Muscle of arm (tissue), 12 donors: ENCODE measurements around the gene CDH5. TPM values are rescaled to one million over a fixed set of nuclear protein-coding genes. Genes with fewer than 3 reads are reported as not detected.

ENCODE experiments used
- DNase-seq: peaks from one replicate; pipeline ENCODE4 v3.0.0-alpha.2; 2013
- polyA plus RNA-seq, 12 donors: library from polyadenylated mRNA; unstranded; fragments of 120-200 nt; gene quantifications; one replicate each; pipeline ENCODE4 v1.2.1, GENCODE V29; 2013; ENCODE audit not compliant: insufficient read length in 12 of 12

The CDH5 gene
- polyA plus RNA-seq, 12 donors, result 77.8 to 91.5 (median 84.1) TPM; not detected in 1

DNA sequence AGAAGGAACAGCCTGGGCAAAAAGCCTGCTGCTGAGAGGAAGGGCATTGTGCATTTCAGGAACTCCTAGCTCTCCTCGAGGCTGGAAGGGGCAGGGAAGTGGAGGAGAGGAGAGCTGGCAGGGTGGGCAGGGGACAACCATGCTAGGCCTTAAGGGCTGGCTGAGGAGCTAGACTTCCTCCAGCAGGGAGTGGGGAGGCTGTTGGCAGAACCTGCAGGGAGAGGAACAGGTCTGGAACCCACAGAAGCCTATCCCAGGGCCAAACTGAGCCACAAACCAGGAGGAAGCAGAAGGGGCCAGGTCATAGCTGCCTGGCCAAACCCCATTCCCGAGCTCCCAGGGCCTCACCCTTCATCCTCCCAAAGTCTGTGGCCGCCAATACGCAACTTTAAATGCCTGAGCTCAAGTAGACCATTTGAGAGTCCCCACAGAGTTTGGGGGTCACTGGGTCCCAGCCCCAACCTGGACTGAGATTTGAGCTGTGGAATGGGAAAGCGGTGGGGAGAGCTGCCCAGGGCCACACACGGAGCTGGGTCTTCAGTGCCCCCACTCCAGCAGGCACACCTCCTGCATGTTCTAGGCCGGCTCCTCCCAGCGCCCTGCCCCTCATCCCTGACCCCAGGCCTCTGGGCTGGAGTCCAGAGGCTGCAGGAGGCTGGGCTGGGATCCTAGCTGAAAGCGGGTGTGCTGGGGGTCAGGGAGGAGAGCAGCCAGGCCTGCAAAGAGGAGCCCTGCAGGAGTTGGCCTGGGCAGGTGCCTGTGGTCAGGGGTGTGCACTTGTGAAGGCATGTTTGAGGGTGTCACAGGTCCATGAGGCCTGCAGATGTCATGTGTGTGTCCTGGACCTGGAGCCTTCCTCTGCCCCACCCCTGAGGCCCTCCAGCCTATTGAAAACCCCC, 4.5 kb downstream of the CDH5 start:
- no peak for DNase-seq

DNA sequence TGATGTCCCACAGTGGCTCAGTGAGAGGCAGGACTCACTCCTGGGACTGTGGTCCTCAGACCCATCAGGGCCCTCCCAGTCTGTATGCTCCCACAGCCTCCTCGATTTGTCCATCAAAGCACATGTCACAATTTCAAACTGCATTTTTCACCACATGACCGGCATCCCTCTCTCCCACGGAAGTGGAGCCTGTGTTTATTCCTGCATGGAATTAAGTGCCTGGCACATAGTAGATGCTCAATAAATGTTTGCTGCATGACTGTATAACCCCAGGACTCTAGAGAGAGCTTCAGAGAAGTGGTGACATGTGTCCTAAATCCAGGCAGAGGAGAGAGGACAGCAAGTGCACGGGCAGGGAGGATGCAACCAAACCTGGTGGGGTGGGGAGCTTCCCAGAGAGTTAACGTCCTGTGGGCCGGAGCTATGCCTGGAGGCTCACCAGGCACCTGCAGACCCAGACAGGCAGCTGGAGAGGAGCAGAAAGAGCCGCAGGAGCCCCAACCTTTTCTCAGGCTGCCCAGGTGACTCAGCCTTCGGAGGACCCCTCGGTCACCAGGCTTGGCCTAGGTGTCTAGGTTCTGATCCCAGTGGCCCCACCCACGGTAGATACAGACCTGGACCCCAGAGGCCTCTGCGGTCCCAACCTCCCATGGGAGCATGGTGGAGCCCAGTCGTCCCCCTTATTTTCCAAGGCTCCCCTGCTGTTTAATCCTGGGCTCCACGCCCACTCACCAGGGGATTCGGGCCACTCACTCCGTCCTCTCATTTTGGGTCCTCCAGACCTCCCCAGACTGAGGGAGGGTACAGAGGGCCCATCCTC, 5.8 kb downstream of the CDH5 start:
- no peak for DNase-seq

DNA sequence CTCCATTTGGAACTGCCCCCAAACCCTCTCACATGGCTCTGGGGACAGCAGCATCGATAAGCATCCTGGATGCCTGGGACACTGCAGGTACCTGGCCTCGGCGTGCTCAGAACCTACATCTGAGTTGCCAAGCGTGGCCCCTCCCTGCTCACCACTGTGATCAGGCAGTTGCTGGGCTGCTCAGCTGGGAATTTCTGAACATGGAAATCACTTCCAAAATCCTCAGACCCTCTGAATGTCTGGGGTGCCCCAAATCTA, 6.3 kb downstream of the CDH5 start:
- DNase-seq, result no peak

DNA sequence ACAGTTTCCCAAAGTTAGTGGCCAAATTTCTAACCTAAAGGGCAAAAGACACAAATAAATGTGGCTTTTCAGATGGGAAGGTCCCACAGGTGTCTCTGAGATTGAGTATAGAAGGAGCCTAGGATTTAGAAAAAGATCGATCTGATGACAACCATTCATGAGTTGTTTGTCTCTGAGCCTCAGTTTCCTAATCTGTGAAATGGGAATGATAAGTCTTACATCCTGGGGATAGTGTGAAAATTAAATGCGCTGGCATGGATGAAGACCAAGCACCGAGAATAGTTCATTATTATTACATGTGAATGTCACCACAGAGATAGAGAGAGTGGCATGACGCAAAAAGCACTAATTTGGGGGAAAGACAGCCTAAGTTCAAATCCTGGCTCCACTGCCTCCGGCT, 7.2 kb downstream of the CDH5 start:
- no peak for DNase-seq

DNA sequence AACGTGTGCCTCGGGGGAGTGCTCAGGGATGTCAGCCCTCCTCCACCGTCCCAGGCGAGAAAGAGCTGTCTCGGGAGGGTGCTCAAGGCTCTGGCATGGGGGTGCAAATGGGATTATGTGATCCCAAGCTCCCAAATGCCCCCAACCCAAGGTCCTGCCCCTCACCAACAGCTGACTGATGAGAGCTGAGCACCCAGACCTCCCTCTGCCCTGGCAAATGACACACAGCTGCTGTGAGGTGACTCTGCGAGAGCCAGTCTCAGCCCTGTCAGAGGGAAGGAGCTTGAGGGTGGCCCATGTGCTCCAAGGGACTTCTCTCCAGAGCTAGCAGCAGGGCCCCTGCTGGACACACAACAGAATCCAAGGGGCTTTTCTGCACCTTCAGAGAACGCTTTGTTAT, 7.7 kb downstream of the CDH5 start:
- no peak for DNase-seq

DNA sequence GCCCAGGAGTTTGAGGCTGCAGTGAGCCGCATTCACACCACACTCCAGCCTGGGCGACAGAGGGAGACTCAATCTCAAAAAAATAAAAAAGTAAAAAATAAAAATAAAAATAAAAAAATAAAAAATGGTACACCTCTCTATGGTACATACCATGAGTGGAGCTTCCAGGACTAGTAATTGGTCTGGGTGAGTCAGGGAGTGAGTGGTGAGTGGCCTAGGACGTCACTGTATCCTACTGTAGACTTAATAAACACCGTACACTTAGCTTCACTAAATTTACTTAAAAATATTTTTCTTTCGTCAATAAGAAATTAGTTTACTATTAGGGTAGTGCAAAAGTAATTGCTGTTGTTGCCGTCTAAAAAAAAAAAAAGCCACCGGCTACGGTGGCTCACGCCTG, 9.0 kb downstream of the CDH5 start:
- DNase-seq, result no peak

DNA sequence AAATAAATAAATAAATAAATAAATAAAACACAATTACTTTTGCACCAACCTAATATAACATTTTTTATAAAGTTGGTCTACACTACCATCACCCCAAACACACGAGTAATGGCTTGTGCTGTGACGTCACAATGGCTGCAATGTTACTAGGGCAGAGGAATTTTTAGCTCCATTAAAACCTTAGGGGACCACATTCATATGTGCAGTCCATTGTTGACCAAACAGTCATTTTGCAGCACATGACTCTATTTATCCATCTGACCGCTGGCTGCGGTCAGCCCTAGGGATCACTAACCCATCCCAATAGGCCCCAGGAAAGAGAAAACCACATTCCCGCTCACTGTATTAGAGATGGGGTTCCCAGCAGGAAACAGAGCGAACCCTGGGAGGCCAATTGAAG, 9.6 kb downstream of the CDH5 start:
- no peak for DNase-seq

DNA sequence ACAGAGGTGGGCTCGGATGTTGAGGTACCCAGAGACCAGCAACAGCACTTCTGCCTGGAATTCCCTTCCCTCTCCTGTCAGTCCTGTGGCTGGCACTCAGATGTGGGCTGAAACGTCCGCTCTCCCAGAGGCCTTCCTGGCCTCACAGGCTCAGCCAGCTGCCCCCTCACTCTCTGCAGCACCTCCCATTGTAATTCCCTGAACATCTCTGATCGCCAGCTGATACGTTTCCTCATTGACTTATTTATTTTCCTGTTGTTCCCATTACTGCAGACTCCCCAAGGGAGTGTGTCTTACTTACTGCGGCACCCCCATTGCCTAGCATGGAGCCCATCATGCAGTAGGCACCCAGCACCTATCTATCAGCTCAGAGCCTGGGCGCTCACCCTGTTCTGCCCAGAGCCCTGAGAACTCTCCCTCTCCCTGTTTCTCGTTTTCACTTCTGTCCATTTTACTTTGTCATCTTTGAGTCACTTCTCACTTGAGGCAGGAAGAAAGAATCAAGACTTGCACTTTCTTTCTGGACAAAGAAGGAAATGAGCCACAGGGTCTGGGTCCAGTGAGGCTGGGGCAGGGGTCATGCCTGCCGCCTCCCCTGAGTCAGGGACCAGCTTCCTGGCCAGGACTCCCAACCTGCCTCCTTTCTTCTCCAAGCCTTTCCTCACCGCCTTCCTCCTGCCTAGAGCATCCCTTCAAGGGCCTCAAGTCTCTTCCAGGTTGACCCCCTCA, 10.2 kb downstream of the CDH5 start:
- no peak for DNase-seq

DNA sequence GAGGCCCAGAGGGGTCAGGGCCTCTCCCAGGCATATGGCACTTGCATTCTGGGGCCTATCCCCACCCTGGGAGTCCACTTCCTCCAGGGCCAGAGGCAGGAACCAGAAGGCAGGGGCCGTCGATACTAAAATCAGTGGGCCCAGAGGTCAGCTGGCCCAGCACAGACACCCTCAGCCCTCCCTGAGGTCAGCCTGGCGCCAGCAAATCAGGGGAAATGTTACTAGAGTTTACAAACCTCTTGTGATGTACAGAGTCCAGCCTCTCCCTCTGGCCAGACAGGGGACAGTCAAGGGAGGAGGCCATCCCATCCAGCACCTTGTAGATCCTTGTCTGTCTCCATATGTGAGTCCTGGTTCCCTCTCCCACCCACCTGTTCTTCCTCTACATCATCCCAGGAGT, 10.8 kb downstream of the CDH5 start:
- DNase-seq, result no peak

DNA sequence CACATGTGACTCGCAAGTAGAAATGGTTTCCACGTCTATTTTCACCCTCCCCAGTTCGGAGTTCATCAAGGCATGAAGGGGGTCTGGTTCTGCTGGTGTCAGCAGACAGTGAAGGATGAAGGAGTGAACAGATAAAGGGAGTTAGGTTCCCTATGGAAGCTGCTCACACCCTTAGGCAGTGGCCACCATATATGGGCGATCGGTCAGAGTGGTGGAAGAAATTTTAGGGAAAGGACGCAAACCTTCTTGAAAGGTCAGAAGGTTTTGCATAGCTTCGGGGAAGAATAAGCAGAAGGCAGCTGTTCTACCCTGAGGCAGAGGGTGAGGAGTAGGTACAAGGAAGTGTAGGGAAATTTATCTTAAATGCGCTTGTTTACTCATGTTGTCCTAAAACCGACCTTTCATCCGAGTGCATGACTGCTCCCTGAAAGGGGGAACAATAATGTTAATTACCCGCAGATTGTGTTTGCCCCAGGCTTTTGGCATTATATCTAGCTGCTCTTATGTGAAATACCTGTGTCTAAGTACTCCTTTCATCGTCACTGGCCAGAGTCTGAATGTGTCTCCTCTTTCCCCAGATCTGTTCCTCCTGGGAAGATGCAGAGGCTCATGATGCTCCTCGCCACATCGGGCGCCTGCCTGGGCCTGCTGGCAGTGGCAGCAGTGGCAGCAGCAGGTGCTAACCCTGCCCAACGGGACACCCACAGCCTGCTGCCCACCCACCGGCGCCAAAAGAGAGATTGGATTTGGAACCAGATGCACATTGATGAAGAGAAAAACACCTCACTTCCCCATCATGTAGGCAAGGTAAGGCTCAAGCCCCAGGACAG, 12.5 kb downstream of the CDH5 start:
- DNase-seq, result no peak

DNA sequence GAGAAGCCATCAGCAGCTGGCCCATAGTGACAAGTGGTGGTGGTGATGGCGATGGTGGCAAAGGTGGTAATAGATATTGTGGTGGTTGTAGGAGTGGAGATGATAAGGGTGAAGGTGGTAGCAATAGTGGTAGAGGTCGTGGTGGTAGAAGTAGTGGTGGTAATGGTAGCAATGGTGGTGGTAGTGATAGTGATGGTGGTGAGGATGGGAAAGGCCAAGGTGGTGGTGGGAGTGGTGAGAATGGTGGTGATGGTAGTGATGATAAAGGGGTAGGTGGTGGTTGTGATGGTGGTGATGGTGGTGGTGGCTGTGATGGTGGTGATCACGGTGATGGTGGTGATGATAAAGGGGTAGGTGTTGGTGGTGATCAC, 13.1 kb downstream of the CDH5 start:
- no peak for DNase-seq

DNA sequence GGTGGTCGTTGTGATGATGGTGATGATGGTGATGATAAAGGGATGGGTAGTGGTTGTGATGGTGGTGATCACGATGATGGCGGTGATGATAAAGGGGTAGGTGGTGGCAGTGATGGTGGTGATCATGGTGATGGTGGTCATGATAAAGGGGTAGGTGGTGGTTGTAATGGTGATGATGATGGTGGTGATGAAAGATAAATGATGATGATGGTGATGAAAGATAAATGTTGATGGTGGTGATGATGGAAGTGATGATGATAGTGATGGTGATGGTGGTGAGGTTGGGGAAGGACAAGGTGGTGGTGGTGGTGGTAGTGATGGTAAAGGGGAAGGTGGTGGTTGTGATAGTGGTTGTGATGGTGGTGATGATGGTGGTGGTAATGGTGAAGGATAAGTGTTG, 13.9 kb downstream of the CDH5 start:
- DNase-seq, result no peak

DNA sequence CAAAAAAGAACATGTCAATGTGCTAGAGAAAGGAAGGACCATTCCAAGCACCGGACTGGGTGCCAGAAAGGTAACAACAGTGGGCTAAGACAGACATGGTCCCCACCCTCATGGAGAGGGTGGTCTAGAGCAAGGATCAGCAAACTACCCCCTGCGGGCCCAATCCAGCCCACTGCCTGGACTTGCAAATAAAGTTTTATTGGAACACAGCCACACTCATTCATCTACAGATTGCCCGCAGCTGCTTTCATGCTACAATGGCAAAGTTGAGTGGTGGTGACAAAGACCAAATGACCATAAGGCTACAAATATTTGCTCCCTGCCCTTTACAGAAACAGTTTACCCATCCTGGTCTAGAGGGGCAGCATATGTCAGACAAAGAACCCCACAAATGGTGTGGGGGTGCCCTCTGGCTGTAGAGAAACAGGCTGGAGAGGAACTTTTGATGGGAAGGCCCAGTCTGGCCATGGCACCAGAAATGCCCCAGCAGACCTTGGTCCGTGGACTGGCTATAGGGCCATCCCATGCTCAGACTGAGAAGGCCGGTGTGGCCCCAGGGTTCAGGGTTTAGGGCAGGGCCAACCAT, 15.2 kb downstream of the CDH5 start:
- DNase-seq, result no peak

DNA sequence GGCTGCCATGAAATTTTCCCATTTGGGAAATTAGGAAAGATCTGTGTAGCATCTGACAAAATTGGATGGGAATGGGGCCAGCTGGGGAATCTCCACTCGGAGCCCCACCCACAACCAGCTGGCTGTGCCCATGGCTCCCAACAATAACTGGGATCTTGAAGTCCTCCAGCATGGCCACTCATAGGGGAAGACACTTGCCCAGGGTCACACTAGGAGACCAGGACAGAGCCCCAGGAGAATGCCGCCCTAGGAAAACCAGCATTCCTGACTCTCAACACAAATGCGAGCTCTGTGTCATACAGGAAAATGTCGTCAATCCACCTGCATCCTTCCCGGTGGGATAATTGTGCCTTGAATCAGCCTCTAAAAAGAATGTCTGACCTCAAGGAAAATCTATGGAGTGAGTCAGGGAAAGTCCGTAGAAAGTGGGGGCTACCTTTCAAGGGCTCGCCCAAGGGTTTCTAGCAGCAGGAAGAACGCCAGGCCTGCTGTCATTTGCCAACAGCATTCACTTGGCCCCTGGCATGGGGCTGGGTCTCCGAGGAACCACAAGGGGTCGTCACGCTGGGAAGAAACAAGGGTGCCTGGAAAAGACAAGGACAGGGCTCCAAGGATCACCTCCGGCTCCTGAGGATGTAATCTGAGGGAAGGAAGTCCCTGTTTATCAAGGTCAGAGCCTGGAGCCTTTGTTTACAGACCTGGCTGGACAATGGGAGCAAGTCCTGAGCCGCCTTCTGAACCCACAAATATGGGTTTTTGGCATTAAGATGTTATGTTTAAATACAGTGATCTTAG, 15.9 kb downstream of the CDH5 start:
- DNase-seq, result no peak

DNA sequence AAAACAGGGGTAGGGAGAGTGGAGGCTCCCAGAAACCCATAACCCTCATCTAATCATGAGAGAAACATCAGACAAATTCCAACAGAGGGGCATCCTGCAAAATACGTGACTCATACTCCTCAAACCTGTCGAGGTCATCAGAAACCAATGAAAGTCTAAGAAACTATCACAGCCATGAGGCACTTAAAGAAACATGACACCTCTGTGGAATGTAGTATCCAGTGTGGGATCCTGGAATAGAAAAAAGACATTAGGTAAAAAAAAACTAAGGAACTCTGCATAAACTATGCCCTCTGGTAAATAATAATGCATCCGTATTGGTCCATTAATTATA, 16.4 kb downstream of the CDH5 start:
- DNase-seq, result no peak

DNA sequence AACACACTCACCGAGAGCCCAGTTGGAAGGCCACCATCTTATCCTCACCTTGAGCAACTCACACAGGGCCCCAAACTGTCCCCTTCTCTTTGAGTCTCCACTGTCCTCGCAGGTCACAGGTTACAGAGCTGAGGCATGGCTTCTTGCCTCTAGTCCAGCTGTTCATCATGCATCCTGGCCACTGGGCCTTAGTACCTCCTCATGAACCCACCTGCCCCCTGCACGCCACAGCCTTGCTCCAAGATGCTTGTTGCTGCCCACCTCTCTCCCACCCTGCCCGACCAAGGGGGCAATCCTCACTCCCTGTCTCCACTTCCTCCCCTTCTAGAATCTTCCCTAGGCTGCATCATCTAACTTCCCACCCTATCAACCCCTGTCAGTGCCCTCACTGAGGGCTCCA, 17.1 kb downstream of the CDH5 start:
- DNase-seq, result no peak

DNA sequence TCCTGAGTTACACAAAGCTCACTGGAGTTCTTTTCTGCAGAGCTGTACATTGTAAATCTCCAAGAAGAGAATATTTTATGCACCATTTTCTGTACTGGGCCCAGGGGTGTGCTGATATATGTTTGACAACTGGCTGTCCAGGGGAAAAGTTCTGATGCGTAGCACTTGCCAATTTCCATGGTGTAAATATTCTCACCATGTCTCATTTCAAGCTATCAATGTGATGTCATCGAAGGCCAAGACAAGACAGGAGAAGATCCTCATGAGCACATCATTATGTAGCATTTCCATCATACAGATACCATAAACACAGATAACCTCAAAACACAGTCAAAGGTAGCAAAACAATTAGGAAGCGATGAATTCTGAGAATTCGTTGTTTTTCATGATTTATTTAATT, 18.9 kb downstream of the CDH5 start:
- DNase-seq, result no peak

DNA sequence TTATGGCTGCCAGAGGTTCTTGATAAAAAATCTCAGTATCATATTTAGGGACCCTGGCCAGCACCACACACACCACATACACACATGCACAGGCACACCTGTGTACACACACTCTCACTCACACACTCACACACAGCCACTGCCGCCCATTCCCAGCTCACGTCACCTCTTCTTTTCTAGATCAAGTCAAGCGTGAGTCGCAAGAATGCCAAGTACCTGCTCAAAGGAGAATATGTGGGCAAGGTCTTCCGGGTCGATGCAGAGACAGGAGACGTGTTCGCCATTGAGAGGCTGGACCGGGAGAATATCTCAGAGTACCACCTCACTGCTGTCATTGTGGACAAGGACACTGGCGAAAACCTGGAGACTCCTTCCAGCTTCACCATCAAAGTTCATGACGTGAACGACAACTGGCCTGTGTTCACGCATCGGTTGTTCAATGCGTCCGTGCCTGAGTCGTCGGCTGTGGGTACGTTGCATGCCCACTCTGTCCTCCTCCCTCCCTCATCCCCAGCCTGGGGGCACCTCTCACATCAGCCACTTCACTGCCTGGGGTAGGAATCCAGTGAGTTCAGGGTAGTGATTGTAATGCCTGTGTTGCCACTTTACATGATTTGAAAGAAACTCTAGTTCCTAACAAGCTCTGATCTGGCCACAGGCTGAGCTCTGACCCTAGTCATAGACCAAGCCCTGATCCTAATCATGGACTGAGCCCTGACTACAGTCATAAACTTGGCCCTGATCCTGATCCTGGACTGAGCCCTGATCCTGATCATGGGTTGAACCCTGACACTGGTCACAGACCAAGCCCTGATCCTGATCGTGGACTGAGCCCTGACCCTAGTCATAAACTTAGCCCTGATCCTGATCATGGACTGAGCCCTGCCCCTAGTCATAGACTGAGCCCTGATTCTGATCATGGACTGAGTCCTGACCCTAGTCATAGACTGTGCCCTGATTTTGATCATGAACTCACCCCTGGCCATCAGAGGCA, 20.4 kb downstream of the CDH5 start:
- no peak for DNase-seq

DNA sequence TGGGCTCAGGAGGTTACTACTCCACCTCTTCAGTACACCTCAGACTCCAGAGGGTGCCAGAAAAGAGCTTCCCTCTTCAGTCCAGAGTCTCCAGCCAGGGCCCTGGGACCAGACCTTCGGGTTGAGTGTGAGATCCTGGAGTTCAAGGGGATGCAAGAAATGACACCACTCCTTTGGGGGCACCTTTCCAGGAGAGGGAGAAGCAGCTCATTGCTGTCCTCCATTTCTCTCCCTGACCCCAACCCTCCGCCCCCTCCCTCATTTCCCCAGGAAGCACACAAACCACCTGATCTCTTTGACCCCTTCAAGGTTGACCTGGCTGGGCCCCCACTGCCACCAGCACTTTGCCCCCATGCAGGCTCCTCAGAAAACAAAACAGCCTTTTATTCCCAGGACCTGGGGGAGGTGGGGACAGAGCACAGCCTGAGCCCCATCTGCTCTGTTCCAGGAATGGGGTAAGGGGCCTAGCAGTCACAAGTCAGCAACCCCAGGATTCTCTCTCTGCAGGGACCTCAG, 21.4 kb downstream of the CDH5 start:
- DNase-seq, result no peak
